Middle frontal gyrus (tissue), 1 donor: ENCODE data around the gene USP14.
A peak's percentile ranks its signal among the peaks of the same experiment; 100 is the strongest.
"Not testable (repeated sequence)": the region's sequence is repeated elsewhere in the genome, so short reads cannot be mapped to it uniquely, and the experiment has no call there.

ENCODE experiments used
- DNase-seq: peaks from one replicate; pipeline ENCODE4 v3.0.0-alpha.2; 2015; ENCODE audit warnings: low spot score; ENCODE audit errors: extremely low spot score

USP14 gene

DNA sequence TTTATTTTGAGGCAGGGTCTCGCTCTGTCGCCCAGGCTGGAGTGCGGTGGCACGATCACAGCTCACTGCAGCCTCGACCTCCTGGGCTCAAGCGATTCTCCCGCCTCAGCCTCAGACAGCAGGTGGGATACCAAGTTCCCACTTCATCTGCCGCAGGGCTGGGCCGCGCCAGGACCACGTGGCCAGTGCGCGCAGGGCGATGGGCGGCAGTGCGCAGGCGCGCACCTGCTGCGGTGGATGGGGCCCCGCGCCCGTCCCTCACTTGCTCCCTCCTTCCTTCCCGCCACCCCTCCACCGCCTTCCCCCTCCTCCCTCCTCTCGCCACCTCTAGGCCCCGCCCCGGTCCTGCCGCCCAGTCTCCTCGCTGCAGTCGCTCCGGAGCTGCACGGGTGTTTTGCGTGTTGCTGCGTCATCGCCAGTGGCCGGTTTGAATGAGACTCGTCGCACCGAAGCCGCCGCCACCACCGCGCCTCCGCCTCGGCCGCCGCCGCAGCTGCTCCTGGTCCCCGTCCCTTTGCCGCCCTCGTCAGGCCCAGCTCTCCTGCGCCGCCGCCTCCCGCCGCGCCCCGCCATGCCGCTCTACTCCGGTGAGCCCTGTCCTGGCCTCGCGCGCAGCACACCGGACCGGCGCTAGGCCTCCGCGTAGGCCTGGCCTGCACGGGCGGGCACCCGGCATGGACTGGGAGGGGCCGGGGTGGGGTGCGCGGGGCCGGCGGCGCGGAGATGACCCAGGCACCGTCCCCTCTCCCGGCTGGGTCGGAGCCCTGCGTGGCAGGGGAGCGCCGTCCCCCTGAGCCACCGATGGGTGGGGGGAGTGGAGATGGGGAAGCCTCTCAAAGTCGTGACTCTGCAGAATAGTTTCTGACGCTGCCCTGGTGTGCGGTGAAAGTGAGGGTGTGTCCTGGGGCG is at the start of gene USP14:
TSS of gene USP14 (plus strand) at position 430 of the 909 bp plus-strand sequence. CDS start at position 572, 142 bp downstream.
- DNase-seq = peak; percentile 90

DNA sequence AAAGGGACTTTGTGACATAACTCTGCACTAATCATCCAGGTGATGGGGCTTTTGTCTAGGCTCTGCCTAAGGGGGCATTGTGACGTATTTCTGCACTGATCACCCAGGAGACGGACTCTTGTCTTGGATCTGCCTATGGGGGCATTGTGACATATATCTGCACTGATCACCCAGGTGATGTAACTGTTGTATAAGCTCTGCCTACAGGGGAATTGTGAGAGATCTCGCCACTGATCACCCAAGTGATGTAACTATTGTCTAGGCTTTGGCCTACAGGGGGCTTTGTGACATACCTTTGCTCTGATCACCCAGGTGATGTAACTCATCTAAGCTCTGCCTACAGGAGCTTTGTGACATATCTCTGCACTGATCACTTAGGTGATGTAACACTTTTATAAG is 49.7 kb upstream of the USP14 start:
- DNase-seq = not testable (repeated sequence)

DNA sequence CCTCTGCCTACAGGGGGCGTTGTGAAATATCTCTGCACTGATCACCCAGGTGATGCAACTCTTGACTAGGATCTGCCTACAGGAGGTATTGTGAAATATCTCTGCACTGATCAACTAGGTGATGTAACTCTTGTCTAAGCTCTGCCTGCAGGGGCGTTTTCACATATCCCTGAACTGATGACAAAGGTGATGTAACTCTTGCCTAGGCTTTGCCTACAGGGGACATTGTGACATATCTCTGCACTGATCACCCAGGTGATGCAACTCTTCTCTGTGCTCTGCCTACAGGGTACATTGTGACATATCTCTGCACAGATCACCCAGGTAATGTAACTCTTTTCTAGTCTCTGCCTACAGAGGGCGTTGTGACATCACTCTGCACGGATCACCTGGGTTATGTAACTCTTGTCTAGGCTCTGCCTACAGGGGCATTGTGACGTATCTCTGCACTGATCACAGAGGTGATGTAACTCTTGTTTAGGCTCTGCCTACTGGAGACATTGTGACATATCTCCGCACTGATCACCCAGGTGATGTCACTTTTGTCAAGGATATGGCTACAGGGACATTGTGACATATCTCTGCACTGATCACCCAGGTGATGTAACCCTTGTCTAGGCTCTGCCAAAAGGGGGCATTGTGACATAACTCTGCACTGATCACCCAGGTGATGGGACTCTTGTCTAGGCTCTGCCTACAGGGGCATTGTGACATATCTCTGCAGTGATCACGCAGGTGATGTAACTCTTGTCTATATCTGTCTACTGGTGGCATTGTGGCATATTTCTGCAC is 49.0 kb upstream of the USP14 start:
- DNase-seq = not testable (repeated sequence)

DNA sequence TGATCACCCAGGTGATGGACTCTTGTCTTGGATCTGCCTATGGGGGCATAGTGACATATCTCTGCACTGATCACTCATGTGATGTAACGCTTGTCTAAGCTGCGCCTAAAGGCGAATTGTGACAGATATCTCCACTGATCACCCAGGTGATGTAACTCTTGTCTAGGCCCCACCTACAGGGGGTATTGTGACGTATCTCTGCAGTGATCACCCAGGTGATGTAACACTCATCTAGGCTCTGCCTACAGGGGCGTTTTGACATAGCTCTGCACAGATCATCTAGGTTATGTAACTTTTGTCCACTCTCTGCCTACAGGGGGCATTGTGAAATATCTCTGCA is 48.5 kb upstream of the USP14 start:
- DNase-seq = not testable (repeated sequence)

DNA sequence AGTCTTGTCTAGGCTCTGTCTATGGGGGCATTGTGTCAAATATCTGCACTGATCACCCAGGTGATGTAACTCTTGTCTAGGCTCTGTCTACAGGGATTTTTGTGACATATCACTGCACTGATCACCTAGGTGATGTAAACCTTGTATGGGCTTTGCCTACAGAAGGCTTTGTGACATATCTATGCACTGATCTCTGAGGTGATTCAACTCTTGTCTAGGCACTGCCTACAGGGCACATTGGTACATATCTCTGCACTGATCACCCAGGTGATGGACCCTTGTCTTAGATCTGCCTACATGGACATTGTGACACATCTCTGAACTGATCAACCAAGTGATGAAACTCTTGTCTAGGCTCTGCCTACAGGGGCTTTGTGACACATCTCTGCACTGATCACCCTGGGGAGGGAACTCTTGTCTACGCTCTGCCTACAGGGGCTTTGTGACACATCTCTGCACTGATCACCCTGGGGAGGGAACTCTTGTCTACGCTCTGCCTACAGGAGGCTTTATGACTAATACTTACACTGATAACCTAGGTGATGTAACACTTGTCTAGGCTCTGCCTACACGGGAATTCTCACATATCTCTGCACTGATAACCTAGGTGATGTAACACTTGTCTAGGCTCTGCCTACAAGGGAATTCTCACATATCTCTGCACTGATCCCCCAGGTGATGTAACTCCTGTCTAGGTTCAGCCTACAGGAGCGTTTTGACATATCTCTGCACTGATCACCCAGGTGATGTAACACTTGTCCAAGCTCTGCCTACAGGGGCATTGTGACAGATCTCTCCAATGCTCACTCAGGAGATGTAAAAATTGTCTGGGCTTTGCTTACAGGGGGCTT is 47.8 kb upstream of the USP14 start:
- DNase-seq = not testable (repeated sequence)

DNA sequence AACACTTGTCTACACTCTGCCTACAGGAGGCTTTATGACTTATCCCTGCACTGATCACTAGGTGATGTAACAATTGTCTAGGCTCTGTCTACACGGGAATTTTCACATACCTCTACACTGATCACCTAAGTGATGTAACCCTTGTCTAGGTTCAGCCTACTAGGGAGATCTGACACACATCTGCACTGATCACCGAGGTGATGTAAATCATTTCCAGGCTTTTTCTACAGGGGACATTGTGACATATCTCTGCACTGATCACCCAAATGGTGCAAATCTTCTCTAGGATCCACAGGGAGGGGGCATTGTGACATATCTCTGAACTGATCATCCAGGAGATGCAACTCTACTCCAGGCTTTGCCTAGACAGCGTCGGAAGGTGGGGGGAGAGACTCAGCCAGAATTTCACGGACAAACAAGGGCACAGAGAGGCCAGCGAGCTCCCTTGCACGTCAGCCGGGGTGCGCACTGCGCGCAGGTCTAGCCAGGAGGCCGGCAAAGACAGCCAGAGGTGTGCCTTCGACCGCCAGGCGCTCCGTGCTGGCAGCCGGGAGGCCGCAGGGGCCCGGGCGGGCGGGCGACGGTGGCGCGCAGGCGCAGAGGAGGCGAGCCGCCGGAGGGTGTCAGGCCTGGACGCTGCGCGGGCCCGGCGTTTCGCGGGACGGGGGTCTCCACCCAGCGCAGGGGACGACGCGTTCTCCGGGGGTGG is 46.9 kb upstream of the USP14 start:
- DNase-seq = peak; percentile 55

DNA sequence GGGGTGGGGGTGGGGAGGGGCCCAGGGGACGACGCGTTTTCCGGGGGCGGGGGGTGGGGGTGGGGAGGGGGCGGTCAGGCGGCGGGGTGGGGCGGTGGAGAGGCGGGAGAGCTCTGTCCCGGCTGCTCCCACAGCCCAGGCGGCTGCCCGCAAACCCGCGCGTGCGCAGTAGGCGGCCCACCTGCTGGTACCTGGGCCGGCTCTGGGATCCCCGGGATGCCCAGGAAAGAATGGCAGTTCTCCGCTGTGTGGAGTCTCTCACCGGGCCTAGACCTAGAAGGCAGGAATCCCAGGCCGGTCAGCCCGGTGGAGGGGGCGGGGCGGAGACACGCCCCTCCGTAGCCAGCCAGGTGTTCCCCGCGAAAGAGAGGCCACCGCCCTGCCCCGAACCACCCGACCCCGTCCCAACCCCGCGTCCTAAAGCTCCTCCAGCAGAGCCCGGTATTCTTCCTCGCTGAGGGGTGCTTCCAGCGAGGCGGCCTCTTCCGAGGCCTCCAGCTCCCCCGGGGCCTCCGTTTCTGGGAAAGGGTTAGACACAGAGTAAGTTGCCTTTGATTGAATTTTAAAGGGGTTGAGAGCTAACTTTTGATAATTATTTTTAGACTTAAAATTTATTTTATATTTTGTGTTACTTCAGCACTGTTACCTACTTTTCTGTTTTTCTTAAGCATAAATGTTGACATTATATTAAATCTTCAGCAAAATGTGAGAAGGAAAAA is 46.2 kb upstream of the USP14 start:
- not testable (repeated sequence) for DNase-seq

DNA sequence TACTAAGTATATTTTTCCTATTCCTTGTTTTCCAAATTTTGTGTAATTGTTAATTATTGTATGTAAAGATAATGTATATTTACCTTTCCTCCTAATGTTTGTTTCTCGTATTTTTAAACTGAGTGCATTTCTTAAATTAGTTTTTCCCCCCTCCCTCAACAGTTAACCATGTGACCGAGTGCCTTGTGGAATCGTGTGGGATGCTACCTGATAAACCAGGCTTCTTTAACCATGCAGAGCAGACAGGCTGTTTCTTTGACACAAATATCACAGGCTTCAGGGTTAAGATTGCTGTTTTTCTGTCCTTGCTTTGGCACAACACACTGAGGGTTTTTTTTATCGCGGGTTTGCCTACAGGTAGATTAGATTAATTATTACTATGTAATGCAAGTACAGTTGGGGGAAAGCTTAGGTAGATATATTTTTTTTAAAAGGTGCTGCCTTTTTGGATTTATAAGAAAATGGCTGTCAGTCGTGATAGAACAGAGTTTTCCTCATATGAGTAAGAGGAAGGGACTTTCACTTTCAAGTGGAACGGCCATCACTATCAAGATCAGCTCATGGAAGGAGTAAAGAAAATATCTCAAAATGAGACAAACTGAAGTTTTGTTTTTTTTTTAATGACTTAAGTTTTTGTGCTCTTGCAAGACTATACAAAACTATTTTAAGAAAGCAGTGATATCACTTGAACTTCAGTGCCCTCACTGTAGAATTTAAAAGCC is 37.7 kb upstream of the USP14 start:
- not testable (repeated sequence) for DNase-seq

DNA sequence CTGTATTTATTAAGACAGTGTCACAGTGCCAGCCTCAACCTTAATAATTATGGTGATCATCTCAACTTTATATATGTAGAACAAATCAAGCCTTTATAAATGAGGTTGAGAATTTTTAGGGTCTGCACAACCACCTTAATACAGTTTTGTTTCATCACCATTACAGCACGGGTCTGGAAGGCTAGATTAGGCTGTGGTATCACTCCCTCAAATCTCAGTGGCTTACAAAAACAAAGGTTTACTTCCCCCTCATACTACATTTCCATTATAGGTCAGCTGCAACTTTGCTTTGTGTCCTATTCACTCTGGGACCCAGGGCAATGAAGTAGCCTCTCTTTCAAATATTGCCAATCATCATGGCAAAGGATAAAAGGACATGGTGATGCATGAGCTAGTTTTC is 23.3 kb upstream of the USP14 start:
- DNase-seq = no peak

DNA sequence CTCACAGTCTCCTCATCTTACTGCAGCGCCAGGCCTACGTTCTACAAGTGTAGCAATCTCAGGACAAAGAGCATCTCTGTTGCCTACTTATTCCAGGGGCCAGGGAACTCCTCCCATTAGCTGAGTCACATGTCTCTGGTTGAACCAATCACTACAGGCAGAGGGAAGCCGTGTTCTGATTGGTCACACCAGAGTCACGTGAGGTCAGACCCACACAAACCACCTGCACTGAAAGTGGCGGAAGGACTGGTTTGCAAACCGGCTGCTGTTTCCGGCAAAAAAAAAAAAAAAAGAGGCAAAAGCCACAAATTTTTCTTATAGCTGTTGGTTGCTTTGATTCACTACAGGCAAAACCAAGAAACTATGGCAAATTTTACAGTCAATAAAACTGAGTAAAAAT is 21.9 kb upstream of the USP14 start:
- DNase-seq = no peak

DNA sequence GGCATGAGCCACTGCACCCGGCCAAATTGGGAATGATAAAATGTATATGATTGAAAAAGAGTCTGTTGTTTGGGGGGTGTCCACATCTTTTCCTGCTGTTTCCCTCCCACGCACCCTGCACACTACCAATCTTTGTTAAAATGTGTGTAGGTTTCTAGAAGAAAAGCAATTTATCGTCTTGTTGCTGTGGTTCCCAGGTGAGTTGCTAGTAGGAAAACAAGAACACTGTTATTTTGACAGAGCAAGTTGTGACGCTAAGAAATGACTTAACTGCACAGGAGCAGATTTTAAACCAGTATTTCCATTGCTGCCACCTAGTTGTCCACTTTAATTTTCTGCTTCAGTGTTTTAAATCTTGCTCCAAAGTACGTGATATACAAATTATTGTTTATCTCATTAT is 21.0 kb upstream of the USP14 start:
- no peak for DNase-seq

DNA sequence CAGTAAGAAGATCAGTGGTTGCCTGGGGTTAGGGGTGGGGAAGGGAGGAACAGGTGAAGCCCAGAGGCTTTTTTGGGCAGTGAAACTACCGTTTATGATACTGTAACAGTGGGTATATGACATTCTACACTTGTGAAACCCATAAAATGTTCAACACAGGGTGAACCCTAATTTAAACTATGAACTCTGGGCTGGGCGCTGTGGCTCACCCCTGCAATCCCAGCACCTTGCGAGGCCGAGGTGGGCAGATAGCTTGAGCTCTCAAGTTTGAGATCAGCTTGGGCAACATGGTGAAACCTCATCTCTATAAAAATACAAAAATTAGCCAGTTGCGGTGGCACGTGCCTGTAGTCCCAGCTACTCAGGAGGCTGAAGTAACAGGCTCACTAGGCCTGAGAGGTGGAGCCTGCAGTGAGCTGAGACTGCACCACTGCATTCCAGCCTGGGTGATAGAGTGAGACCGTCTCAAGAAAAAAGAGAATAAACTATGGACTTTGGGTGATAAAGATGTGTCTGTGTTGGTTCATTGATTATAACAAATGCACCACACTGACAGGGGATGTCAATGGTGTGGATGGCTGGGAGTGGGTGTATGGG is 17.6 kb upstream of the USP14 start:
- no peak for DNase-seq

DNA sequence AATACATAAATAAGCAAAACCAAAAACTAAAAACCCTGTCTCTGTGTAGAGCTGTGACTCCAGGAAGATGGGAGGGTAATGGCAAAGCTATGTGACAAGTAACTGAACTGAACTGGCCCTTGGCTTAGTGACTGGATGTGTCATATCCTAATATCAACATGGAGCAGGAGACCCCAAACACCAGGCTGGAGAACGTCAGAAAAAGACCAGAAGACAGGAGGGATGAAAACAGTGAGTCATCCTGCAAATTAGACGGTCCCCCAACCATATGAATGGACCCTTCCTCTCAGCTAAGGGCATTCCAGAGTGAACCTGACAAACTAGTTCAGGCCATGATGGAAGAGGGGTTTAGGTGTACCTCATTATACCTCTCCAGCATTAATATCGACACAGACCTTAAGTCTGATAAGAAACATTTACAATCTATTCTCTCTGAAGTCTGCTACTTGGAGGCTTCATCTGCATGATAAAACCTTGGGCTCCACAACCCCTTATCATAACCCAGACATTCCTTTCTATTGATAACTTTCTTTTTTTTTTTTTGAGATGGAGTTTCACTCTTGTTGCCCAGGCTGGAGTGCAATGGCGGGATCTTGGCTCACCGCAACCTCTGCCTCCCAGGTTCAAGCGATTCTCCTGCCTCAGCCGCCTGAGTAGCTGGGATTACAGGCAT is 15.6 kb upstream of the USP14 start:
- not testable (repeated sequence) for DNase-seq

DNA sequence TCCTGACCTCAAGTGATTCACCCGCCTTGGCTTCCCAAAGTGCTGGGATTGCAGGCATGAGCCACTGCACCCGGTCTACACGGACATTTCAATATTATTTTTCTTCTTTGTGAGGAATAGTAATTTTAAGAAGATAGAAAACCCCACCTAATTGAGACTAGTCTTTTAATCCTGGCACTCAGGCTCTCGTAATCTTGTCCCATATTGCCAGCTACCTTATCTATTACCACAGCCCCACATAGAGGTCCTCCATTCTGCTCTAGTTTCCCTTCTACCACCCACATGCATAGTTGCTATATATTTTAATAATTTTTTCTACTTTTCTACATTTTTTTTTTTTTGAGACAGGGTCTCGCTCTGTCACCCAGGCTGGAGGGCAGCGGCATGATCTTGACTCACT is 9.5 kb upstream of the USP14 start:
- no peak for DNase-seq

DNA sequence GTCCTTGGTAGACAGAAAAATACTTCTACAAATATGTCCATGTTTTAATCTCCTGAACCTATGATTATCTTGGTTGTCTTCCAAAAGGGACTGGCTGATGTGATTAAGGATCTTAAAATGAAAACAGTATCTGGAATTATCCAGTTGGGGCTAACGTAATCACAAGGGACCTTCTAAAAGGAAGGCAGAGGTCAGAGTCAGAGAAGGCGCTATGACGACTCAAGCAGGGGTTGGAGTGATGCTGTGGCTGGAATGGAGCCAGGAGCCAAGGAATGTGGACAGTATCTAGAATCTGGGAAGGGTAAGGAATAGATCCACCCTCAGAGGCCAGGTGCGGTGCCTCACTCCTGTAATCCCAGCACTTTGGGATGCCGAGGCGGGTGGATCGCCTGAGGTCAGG is 4.2 kb upstream of the USP14 start:
- no peak for DNase-seq

DNA sequence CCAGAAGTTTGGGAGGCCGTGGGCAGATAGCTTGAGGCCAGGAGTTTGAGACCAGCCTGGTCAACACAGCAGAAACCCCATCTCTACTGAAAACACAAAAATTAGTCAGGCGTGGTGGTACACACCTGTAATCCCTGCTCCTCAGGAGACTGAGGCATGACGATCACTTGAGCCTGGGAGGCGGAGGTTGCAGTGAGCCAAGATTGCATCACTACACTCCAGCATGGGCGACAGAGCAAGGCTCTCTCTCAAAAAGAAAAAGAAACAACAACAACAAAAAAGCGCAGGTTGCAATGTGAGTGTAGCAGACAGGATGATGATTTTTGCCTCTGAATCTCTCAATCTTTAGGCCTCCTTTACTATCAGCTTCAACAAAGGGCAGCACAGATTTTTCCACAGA is 2.7 kb upstream of the USP14 start:
- no peak for DNase-seq

DNA sequence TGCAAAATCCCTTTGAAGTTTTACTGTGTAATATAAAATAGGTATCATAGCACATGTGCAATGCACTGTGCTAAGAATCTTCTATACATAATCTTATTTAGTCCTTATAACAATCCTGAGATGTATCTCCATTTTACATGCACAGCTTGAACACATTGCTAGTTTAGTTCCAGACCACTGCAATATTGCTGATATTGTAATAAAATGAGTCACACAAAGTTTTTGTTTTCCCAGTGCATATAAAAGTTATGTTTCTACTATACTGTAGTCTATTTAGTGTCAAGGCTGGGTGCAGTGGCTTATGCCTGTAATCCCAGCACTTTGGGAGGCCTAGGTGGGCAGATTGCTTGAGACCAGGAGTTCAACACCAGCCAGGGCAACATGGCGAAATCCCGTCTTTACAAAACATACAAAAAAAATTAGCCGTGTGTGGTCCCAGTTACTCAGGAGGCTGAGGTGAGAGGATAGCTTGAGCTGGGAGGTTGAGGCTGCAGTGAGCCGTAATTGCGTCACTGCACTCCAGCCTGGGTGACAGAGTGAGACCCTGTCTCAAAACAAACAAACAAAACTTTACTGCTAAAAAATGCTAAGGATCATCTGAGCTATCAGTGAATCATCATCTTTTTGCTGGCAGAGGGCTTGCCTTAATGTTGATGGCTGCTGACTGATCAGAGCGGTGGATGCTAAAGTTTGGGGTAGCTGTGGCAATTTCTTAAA is 1.7 kb upstream of the USP14 start:
- no peak for DNase-seq

DNA sequence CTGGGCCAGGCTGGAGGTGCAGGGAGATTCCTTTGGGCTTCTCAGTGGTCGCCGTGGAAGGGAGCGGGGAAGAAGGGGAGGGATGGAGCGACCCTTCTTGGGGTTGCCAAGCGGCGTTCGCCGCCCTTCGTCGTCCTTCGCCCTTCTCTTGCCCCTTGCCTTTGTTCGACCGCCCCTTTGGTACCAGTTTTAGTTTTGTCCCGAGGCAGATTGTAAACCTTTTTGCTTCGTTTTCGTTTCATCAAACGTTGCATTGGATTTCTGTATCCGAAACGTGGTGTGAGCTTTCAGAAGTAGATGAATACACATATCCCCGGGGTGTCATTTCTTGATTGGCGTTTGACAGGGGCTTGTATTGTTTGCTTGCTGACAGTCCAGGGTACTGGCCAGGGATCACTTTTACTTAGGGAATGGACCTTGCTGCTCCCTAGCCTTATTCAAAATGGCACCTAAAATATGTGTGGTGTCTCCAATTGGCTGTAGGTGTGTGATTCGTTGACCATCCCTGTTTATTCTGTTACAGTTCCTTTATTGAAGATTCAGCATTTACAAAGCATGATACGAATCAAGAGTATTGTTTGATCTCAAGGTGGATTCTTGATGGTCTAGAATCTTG is 788 bp downstream of the USP14 start:
- no peak for DNase-seq
